Measurements from ENCODE around the gene RFESD.

DNA sequence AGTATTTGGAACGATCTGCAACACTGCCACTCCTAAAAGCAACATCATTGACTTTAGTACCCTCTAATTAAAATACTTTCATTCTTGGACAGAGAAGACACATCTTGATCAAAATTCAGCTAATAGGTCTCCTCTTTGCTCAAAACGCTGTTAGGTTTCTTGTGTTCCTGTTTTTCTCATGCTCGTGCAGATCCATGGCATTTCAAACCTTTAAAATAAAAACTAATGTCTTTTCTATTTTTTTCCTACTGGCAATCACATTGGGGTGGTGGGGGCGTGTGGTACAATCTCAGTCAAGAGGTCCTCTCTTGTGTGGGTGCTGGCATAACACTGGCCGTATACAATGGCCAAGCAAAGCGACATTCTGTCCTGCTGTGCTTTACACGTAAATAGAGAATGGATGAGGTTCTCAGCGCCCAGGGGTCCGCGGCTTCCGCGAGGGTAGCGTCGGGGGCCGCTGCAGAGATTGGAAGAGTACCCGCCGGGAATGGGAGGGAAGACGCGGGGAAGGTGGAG is 27.0 kb upstream of the RFESD start:
- TF ChIP-seq CTCF (IDR thresholded peaks at IDR 0.05; ENCODE audit: low read depth, low read length, missing input control) (no peak), ATF3 (IDR thresholded peaks at IDR 0.05) (no peak), ZBTB33 (IDR thresholded peaks at IDR 0.05) (no peak), RXRA (IDR thresholded peaks at IDR 0.05) (no peak), JUND (IDR thresholded peaks at IDR 0.05) (no peak), RAD21 (IDR thresholded peaks at IDR 0.05) (no peak), REST (IDR thresholded peaks at IDR 0.05) (no peak), TAF1 (conservative IDR thresholded peaks at IDR 0.05) (no peak), YY1 (IDR thresholded peaks at IDR 0.05) (no peak), SP1 (IDR thresholded peaks at IDR 0.05) (no peak)
- TF ChIP-seq, protein P1, sequence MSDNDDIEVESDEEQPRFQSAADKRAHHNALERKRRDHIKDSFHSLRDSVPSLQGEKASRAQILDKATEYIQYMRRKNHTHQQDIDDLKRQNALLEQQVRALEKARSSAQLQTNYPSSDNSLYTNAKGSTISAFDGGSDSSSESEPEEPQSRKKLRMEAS (IDR thresholded peaks at IDR 0.05): no peak

All from liver (tissue), 3 donors.